NCI-H2196 treated with DMSO at 0.1 percent for 48 hours (cell line): ENCODE results near the gene PLA2G1B.

ENCODE experiments used
- DNase-seq: peaks from one replicate; lab custom pipeline; 2025; ENCODE audit not compliant: unreplicated experiment; lab: John Stamatoyannopoulos, UW

The PLA2G1B gene

GRCh38 chr12:120327593-120327992 is at the start of gene PLA2G1B:
TSS of gene PLA2G1B (minus strand) at chr12:120327779. CDS start at chr12:120327753, 26 bp downstream.
- DNase-seq: no peak

- DNase-seq: no peak
These were observed 49.5 kb upstream of the PLA2G1B start for GRCh38 chr12:120376934-120377572.

GRCh38 chr12:120376416-120376815 is 48.8 kb upstream of the PLA2G1B start:
- no peak for DNase-seq

GRCh38 chr12:120376009-120376408 is 48.4 kb upstream of the PLA2G1B start:
- DNase-seq: no peak

- no peak for DNase-seq
These were observed 46.1 kb upstream of the PLA2G1B start for GRCh38 chr12:120373683-120374082.

GRCh38 chr12:120370343-120371243 is 43.0 kb upstream of the PLA2G1B start:
- no peak for DNase-seq

GRCh38 chr12:120369603-120370342 is 42.2 kb upstream of the PLA2G1B start:
- no peak for DNase-seq

GRCh38 chr12:120368789-120369602 is 41.4 kb upstream of the PLA2G1B start, which contains the start of gene MSI1:
TSS of gene MSI1 (minus strand) at chr12:120369164. CDS start at chr12:120369091, 73 bp downstream.
- no peak for DNase-seq

GRCh38 chr12:120367924-120368788 is 40.6 kb upstream of the PLA2G1B start:
- no peak for DNase-seq

- no peak for DNase-seq
These were observed 39.8 kb upstream of the PLA2G1B start for GRCh38 chr12:120367233-120367923.

GRCh38 chr12:120366845-120367232 is 39.3 kb upstream of the PLA2G1B start:
- no peak for DNase-seq

- DNase-seq: no peak
These were observed 38.7 kb upstream of the PLA2G1B start for GRCh38 chr12:120366341-120366705.

GRCh38 chr12:120365675-120366340 is 38.2 kb upstream of the PLA2G1B start:
- DNase-seq: no peak

GRCh38 chr12:120364487-120364886 is 36.9 kb upstream of the PLA2G1B start:
- DNase-seq: no peak

- DNase-seq: no peak
These were observed 35.8 kb upstream of the PLA2G1B start for GRCh38 chr12:120363274-120363855.

GRCh38 chr12:120362516-120363273 is 35.1 kb upstream of the PLA2G1B start:
- no peak for DNase-seq

GRCh38 chr12:120361506-120362208 is 34.1 kb upstream of the PLA2G1B start:
- DNase-seq: peak; percentile 82
